Testis (tissue), 3 donors: Measurements from ENCODE around the gene DENND1C. TPM values are rescaled to one million over a fixed set of nuclear protein-coding genes. Genes with fewer than 3 reads are reported as not detected.
"Not testable (repeated sequence)": the region's sequence is repeated elsewhere in the genome, so short reads cannot be mapped to it uniquely, and the experiment has no call there.

ENCODE experiments used
- DNase-seq: peaks from one replicate; pipeline ENCODE4 v3.0.0-alpha.2; 2019
- H3K27ac ChIP-seq, 2 donors: fragments of 200-600 bp; sonication (generic); one replicate each; pipeline ENCODE4 v1.5.1; 2019
- H3K27me3 ChIP-seq: fragments of 200-600 bp; sonication (generic); one replicate; pipeline ENCODE4 v1.5.1; 2019
- H3K36me3 ChIP-seq: fragments of 200-600 bp; sonication (generic); one replicate; pipeline ENCODE4 v1.5.1; 2017; ENCODE audit warnings: low read depth; ENCODE audit errors: missing control alignments
- H3K4me1 ChIP-seq: fragments of 200-600 bp; sonication (generic); one replicate; pipeline ENCODE4 v1.5.1; 2019
- H3K4me3 ChIP-seq, 2 donors: fragments of 200-600 bp; sonication (generic); one replicate each; pipeline ENCODE4 v1.5.1; 2017 to 2019
- H3K9me3 ChIP-seq: fragments of 200-600 bp; sonication (generic); one replicate; pipeline ENCODE4 v1.5.1; 2017
- POLR2A ChIP-seq: fragments of 450-650 bp; IDR thresholded peaks from one replicate; pipeline ENCODE4 v1.6.1; 2017; ENCODE audit warnings: antibody characterized with exemption, mild to moderate bottlenecking, moderate library complexity
- WGBS, 2 donors: methylation state at CpG; one replicate each; pipeline ENCODE4 v1.1.5; 2018; 5-methylcytosine and 5-hydroxymethylcytosine counted together
- intact Hi-C: fragments of 100-400 bp; cut with DNase I; formaldehyde crosslinking; loops from one replicate; pipeline ENCODE4 v1.15.1; 2023; ENCODE audit warnings: low total_unique reads
- polyA plus RNA-seq: library from polyadenylated mRNA; stranded (reverse); fragments of 350-450 nt; fragmentation: Illumina TruSeq; extraction: RNeasy Lipid Tissue Mini Kit (QIAGEN cat#74804); gene quantifications from one replicate; pipeline ENCODE4 v1.2.3, GENCODE V29; 2014; ENCODE audit warnings: low read depth, low replicate concordance; ENCODE audit not compliant: insufficient read depth
- total RNA-seq, 2 donors: library from RNA; depleted of rRNA; stranded (reverse); fragments of >200 nt; gene quantifications; one replicate each; pipeline ENCODE4 v1.2.3, GENCODE V29; 2016
- TF ChIP-seq, protein P1 (sequence below), 3 experiments: fragments of 450-650 bp in 2 of 3; fragments of 200-600 bp in 1 of 3; sonication (generic) in 1 of 3; IDR thresholded peaks; one replicate each; pipeline ENCODE4 v1.5.1; 2016 to 2019; ENCODE audit warnings: antibody characterized with exemption in 3 of 3, mild to moderate bottlenecking in 2 of 3, moderate library complexity in 1 of 3

DENND1C gene
- total and polyA plus RNA-seq, 3 donors from 2014 or later = 1.9 to 3.2 (median 2.9) TPM

DNA sequence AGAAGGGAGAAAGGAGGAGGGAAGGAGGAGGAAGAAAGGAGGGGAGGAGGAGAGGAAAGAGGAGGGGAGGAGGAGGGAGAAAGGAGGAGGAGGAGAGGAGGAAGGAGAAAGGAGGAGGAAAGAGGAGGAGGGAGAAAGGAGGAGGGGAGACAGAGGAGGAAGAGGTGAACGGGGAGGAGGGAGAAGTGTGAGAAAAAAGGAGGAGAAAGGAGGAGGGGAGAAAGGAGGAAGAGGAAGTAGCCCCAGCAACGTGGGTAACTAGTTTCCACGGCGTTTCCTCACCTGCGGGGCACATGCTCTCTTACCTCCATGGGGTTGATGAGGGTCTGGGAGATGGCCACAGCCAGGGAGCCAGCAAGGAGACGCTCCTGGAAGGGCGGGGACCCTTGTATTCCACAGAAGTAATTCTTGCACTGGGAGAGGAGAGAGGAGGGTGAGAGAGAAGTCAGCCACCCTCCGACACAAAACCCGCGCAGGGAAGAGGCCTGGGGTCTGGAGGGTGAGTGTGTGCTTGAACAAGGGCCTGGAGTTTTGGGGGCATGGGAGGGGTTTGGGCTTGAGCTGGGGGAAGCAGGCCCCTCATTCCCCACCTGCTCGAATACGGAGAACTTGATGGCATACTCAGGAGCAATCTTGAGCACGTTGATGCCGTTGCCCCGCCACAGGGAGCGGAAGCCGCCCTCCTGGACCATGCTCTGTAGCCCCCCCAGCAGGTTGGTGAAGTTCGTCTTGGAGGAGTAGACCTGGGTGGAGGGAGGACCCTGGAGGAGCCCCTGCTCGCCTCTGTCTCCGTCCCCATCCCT, 52.0 kb downstream of the DENND1C start:
- Histone ChIP-seq H3K9me3 (no peaks in the 10 kb centered on the region), H3K27ac (no peak overlapping the region), H3K36me3 (no peaks in the 10 kb centered on the region), H3K27me3 (no peaks in the 10 kb centered on the region), H3K4me1 (no peaks in the 10 kb centered on the region), H3K4me3 (no peak overlapping the region)
- intact Hi-C loops = loop anchor here (5.0 kb wide), 1 partner anchor 37 kb away; the partner anchor contains the start of gene GTF2F1
- TF ChIP-seq, protein P1, sequence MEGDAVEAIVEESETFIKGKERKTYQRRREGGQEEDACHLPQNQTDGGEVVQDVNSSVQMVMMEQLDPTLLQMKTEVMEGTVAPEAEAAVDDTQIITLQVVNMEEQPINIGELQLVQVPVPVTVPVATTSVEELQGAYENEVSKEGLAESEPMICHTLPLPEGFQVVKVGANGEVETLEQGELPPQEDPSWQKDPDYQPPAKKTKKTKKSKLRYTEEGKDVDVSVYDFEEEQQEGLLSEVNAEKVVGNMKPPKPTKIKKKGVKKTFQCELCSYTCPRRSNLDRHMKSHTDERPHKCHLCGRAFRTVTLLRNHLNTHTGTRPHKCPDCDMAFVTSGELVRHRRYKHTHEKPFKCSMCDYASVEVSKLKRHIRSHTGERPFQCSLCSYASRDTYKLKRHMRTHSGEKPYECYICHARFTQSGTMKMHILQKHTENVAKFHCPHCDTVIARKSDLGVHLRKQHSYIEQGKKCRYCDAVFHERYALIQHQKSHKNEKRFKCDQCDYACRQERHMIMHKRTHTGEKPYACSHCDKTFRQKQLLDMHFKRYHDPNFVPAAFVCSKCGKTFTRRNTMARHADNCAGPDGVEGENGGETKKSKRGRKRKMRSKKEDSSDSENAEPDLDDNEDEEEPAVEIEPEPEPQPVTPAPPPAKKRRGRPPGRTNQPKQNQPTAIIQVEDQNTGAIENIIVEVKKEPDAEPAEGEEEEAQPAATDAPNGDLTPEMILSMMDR (IDR thresholded peaks at IDR 0.05) = no peak
- no peak for TF ChIP-seq POLR2A
- DNase-seq = no peak
- WGBS, 2 donors = 65 to 68% methylated on average over 20 of the region's 20 CpGs

DNA sequence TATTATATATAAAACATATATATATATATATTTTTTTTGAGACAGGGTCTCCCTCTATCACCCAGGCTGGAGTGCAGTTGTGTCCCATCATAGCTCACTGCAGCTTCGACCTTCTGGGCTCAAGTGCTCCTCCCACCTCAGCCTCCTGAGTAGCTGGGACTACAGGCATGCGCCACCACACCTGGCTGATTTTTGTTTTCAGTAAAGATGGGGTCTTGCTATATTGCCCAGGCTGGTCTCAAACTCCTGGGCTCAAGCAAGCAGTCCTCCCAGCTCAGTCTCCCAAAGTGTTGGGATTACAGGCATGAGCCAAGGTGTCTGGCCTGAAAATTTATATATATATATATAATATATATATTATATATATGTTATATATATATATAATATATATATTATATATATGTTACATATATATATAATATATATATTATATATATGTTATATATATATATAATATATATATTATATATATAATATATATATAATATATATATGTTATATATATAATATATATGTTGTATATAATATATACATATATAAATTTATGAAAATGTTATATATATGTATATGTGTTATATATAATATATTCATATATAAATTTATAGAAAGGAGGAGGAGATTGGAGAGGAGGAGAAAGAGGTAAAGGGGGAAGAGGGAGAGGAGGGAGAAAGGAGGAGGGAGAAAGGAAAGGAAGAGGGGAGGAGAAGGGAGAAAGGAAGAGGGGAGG, 52.7 kb downstream of the DENND1C start:
- not testable (repeated sequence) for H3K9me3 ChIP-seq, H3K27me3 ChIP-seq, H3K4me1 ChIP-seq, DNase-seq, H3K4me3 ChIP-seq, H3K27ac ChIP-seq, H3K36me3 ChIP-seq
- intact Hi-C loops = loop anchor here (5.0 kb wide), 1 partner anchor 37 kb away; the partner anchor contains the start of gene GTF2F1
- WGBS, 2 donors = 82 to 94% methylated on average over 2 of the region's 2 CpGs

DNA sequence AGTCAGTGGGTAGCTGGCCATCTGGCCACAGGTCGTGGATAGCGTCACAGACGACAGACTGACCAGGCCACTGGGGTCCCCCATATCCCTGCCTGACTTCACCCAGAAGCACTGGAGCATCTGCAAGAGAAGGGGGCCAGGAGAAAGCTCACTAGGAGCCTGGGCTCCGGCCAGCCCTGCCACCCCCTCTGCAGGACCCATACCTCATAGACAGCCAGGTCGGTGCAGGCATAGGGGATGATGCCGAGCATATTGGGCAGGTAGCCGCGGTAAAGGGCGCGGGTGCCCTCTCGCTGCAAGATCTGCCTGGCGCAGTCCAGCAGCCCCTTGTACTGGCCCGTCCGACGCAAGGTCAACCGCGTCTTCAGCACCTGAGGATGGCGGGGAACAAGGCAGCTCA, 54.5 kb downstream of the DENND1C start:
- TF ChIP-seq POLR2A = no peak
- TF ChIP-seq, protein P1 (IDR thresholded peaks at IDR 0.05) = no peak
- WGBS, 2 donors = 94 to 100% methylated on average over 1 to 18 of the region's 18 CpGs
- no peak for DNase-seq
- Histone ChIP-seq H3K27ac (no peak overlapping the region), H3K9me3 (no peaks in the 10 kb centered on the region), H3K36me3 (no peaks in the 10 kb centered on the region), H3K4me3 (no peak overlapping the region), H3K4me1 (peaks cover 13% of the 10 kb centered on the region), H3K27me3 (no peaks in the 10 kb centered on the region)
- intact Hi-C loops = loop anchor here (5.0 kb wide), 1 partner anchor 35 kb away; the partner anchor contains the start of gene GTF2F1

DNA sequence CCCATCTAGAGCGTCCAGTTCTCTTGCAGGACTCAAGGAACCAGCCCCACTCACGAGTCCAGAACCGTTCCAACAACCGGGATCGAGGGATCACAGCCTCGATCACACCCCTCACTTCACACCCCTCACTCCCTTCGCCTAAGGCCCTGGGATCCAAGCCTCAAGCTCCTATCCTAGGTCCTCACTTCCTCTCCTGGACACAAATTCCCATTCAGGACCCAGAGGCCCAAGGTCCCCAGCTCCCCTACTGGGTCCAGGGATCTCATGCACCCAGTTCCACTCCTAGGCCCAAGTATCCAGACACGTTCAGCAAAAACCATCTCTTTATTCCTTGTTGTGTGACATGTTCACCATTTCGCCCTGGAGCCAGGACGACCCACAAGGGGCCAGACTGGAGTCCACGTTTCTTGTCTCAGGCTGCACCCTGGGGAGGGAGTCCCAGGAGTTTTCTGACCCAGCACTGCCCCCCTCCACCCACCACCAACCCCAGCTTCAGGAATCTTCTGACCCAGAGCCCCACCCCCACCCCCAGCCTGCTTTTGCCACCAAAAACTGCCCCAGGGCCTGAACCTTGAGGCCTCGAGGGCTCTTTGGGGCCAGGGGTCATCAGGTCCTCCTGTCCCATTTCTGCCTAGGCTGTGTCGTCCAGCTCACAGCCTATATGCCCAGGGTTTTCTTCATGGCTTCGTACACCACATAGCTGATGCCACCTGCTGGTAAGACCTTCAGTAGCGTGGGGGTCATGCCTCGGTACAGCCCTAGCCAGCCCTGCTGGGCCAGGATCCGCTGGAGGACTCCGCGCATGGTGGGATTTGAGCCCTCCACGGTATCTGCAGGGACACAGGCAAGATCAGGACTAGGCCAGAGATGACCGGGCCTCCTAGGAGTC, 55.6 kb downstream of the DENND1C start:
- no peaks in the 10 kb centered on the region for H3K27me3 ChIP-seq
- no peaks in the 10 kb centered on the region for H3K36me3 ChIP-seq
- H3K9me3 ChIP-seq = no peaks in the 10 kb centered on the region
- intact Hi-C loops = loop anchor here (5.0 kb wide), 1 partner anchor 34 kb away; the partner anchor contains the start of gene GTF2F1
- H3K4me3 ChIP-seq = peak overlapping the region in 1 of 2 donors; percentile 44
- no peak for DNase-seq
- 71 to 73% methylated on average over 19 to 21 of the region's 21 CpGs for WGBS, 2 donors
- no peak for TF ChIP-seq POLR2A
- TF ChIP-seq, protein P1 (IDR thresholded peaks at IDR 0.05) = peak in 1 of 3 experiments; percentile 11
- H3K4me1 ChIP-seq = peaks cover 16% of the 10 kb centered on the region
- peak overlapping the region; percentile 53 to 87 for H3K27ac ChIP-seq
